ENCODE data around the gene ANKRD36. TPM values are rescaled to one million over a fixed set of nuclear protein-coding genes. Genes with fewer than 3 reads are reported as not detected.
"Not testable (repeated sequence)": the region's sequence is repeated elsewhere in the genome, so short reads cannot be mapped to it uniquely, and the experiment has no call there.

ANKRD36 gene
- total and polyA plus RNA-seq, 2 of the 4 experiments (the other 2 are of a cell fraction), result 2.6 to 20.1 TPM

DNA sequence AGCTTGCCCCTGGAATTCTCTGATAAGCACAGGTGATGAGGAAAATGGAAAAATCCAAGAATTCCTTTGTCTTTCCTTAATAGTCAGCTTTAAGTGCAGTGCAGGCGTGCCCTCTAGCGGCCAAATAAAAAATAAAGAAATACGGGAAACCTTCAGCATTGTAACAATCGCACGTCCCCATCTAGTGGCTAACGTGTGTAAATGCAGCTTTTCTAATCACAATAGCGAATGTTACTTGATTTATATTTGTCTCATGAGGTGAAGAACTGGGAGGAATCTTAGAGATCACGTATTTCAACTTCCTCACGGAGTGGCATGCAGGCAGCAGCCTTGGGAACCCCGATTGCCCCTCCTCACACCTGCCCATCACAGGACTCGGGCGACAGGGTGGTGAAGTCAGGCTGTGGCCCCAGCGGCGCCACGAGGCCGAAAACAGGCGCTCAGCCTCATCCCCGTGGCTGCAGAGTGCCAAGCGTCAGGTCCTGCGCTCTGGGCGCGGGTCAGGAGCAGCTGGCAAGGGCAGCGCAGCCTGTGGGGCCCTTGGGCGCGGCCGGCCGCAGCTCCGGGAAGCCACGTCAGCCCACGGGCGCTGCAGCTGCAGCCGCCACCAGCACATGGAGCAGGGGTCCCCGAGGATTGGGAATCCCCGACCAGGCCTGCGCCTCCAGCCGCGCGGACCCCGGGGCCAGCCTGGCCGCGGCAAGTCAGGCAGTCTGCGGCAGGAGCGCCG, 468 bp upstream of the ANKRD36 start:
- POLR2A ChIA-PET (ENCODE audit: unreplicated experiment); H4K20me1 ChIP-seq (ENCODE audit: insufficient read depth, low read length); H3K36me3 ChIP-seq (ENCODE audit: control insufficient read depth, insufficient read depth, low read length); H2BK20ac ChIP-seq (ENCODE audit: low read depth, low read length); H3K79me1 ChIP-seq (ENCODE audit: low read depth in 1 of 2, low read length in 2 of 2); H2BK15ac ChIP-seq (ENCODE audit: low read depth, low read length); H3K9me1 ChIP-seq (ENCODE audit: insufficient read depth, low read length); H3K9me3 ChIP-seq (ENCODE audit: control insufficient read depth, insufficient read depth, low read length); H3K27me3 ChIP-seq (ENCODE audit: control insufficient read depth, insufficient read depth, low read length); H3K4me1 ChIP-seq (ENCODE audit: control insufficient read depth, insufficient read depth, low read length); dilution Hi-C loops (cut with HindIII; ENCODE audit: low sequenced_read_pairs, unreplicated experiment); H2AK5ac ChIP-seq (ENCODE audit: low read depth, low read length); BruUV-seq (replicated peaks): not testable (repeated sequence)
- in situ Hi-C loops (cut with MboI; ENCODE audit: low sequenced_read_pairs), result loop anchor here (25.0 kb wide), 2 partner anchors 100 to 250 kb away; partner anchors contain the start of genes ANKRD39 and SEMA4C
- peak overlapping the region; percentile 86 for H4K91ac ChIP-seq (ENCODE audit: insufficient read depth, low read depth, low read length)
- WGBS, 2 experiments (ENCODE audit: extremely low coverage in 2 of 2, insufficient read length in 1 of 2), result no CpG with 5 or more reads among the region's 44 CpGs
- peak overlapping the region; percentile 92 for H3K9ac ChIP-seq (ENCODE audit: low read depth, low read length)
- TF ChIP-seq RAD21 (IDR thresholded peaks at IDR 0.05; ENCODE audit: low read length) (peak; percentile 64), SMC3 (IDR thresholded peaks at IDR 0.05; ENCODE audit: low read depth, low read length) (peak; percentile 49; the same call in 1 of the 2 replicates)
- TF ChIP-seq, protein P1, sequence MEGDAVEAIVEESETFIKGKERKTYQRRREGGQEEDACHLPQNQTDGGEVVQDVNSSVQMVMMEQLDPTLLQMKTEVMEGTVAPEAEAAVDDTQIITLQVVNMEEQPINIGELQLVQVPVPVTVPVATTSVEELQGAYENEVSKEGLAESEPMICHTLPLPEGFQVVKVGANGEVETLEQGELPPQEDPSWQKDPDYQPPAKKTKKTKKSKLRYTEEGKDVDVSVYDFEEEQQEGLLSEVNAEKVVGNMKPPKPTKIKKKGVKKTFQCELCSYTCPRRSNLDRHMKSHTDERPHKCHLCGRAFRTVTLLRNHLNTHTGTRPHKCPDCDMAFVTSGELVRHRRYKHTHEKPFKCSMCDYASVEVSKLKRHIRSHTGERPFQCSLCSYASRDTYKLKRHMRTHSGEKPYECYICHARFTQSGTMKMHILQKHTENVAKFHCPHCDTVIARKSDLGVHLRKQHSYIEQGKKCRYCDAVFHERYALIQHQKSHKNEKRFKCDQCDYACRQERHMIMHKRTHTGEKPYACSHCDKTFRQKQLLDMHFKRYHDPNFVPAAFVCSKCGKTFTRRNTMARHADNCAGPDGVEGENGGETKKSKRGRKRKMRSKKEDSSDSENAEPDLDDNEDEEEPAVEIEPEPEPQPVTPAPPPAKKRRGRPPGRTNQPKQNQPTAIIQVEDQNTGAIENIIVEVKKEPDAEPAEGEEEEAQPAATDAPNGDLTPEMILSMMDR (conservative IDR thresholded peaks at IDR 0.05; ENCODE audit: low read depth, low read length), result peak; percentile 78
- H3K4me2 ChIP-seq (ENCODE audit: low read depth, low read length), result peak overlapping the region; percentile 99
- H2BK5ac ChIP-seq (ENCODE audit: low read depth, low read length, poor library complexity, severe bottlenecking), result peak overlapping the region; percentile 55
- peak overlapping the region; percentile 63; the same call in 1 of the 2 replicates for H2BK120ac ChIP-seq (ENCODE audit: low read depth, low read length)
- CTCF ChIA-PET, result interaction anchor here (0.6 to 1.2 kb wide), 6 partner anchors 100 to 256 kb away, joined by 3 to 4 read pairs (median 3); no protein-coding TSS in a partner anchor
- H3K27ac ChIP-seq (ENCODE audit: insufficient read depth, low read length), result peak overlapping the region; percentile 89
- peak overlapping the region; percentile 97 for H3K14ac ChIP-seq (replicated peaks; ENCODE audit: low read depth, low read length)
- peak overlapping the region; percentile 75 to 99 for H4K8ac ChIP-seq (ENCODE audit: low read depth in 2 of 2, low read length in 2 of 2)
- H3K4me3 ChIP-seq (ENCODE audit: insufficient read depth, low read depth, low read length), result peak overlapping the region; percentile 87
- H3K4ac ChIP-seq (ENCODE audit: low read depth, low read length), result peak overlapping the region; percentile 87
- H4K5ac ChIP-seq (ENCODE audit: low read depth, low read length), result peak overlapping the region; percentile 94
- H3K23ac ChIP-seq (ENCODE audit: low read depth, low read length), result peak overlapping the region; percentile 90
- peak; percentile 71 for ATAC-seq (ENCODE audit: low read depth)
- H2AK9ac ChIP-seq (replicated peaks; ENCODE audit: low read depth, low read length, poor library complexity), result peak overlapping the region; percentile 37
- DNase-seq, result peak; percentile 28
- H3K56ac ChIP-seq (ENCODE audit: extremely low read depth, insufficient read depth, low read length), result peak overlapping the region; percentile 74
- intact Hi-C loops (cut with micrococcal nuclease), result loop anchor here (1.0 kb wide), 1 partner anchor 100 kb away; no protein-coding TSS in a partner anchor
- peak overlapping the region; percentile 93 for H2AFZ ChIP-seq (replicated peaks; ENCODE audit: low read length, poor library complexity)
- peak overlapping the region; percentile 93 for H3K18ac ChIP-seq (ENCODE audit: low read depth, low read length)

DNA sequence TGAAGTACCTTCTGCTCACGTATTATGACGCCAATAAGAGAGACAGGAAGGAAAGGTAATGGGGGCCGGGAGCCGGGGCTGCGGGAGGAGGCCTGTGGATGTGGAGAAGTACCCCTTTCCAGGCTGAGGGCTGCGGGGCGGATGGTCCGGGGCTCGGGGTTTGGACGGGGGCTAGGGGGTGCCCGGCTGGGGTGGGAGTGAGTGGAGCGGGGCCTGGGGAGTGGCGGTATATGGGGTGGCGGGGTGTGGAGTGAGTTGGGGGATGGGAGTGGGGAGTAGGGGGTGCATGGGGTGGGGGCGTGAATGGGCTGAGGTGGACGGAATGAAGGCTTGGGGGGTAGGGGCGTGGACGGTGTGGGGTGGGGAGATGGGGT, 916 bp downstream of the ANKRD36 start:
- H4K91ac ChIP-seq (ENCODE audit: insufficient read depth, low read depth, low read length); H3K9me3 ChIP-seq (ENCODE audit: control insufficient read depth, insufficient read depth, low read length); H3K9me1 ChIP-seq (ENCODE audit: insufficient read depth, low read length); H2AK9ac ChIP-seq (replicated peaks; ENCODE audit: low read depth, low read length, poor library complexity); H2BK120ac ChIP-seq (ENCODE audit: low read depth, low read length); BruUV-seq (replicated peaks); H3K79me1 ChIP-seq (ENCODE audit: low read depth in 1 of 2, low read length in 2 of 2); dilution Hi-C loops (cut with HindIII; ENCODE audit: low sequenced_read_pairs, unreplicated experiment); intact Hi-C loops (cut with micrococcal nuclease); H3K56ac ChIP-seq (ENCODE audit: extremely low read depth, insufficient read depth, low read length); H3K4ac ChIP-seq (ENCODE audit: low read depth, low read length); H4K8ac ChIP-seq (ENCODE audit: low read depth in 2 of 2, low read length in 2 of 2); H3K27me3 ChIP-seq (ENCODE audit: control insufficient read depth, insufficient read depth, low read length); CTCF ChIA-PET; H2AK5ac ChIP-seq (ENCODE audit: low read depth, low read length); POLR2A ChIA-PET (ENCODE audit: unreplicated experiment); DNase-seq; H4K20me1 ChIP-seq (ENCODE audit: insufficient read depth, low read length); H3K36me3 ChIP-seq (ENCODE audit: control insufficient read depth, insufficient read depth, low read length); H2BK15ac ChIP-seq (ENCODE audit: low read depth, low read length); H4K5ac ChIP-seq (ENCODE audit: low read depth, low read length); H2BK20ac ChIP-seq (ENCODE audit: low read depth, low read length); H3K4me1 ChIP-seq (ENCODE audit: control insufficient read depth, insufficient read depth, low read length): not testable (repeated sequence)
- peak overlapping the region; percentile 19 for H3K27ac ChIP-seq (ENCODE audit: insufficient read depth, low read length)
- peak overlapping the region; percentile 63 for H3K9ac ChIP-seq (ENCODE audit: low read depth, low read length)
- peak overlapping the region; percentile 87 for H3K4me3 ChIP-seq (ENCODE audit: insufficient read depth, low read depth, low read length)
- peak; percentile 2; the same call in 1 of the 2 replicates for ATAC-seq (ENCODE audit: low read depth)
- peak overlapping the region; percentile 22 for H3K14ac ChIP-seq (replicated peaks; ENCODE audit: low read depth, low read length)
- peak overlapping the region; percentile 93 for H3K23ac ChIP-seq (ENCODE audit: low read depth, low read length)
- no CpG with 5 or more reads among the region's 18 CpGs for WGBS, 2 experiments (ENCODE audit: extremely low coverage in 2 of 2, insufficient read length in 1 of 2)
- peak overlapping the region; percentile 33; the same call in 1 of the 2 replicates for H3K18ac ChIP-seq (ENCODE audit: low read depth, low read length)
- peak overlapping the region; percentile 71 for H2AFZ ChIP-seq (replicated peaks; ENCODE audit: low read length, poor library complexity)
- in situ Hi-C loops (cut with MboI; ENCODE audit: low sequenced_read_pairs), result loop anchor here (25.0 kb wide), 2 partner anchors 102 to 252 kb away; partner anchors contain the start of genes ANKRD39 and SEMA4C
- peak overlapping the region; percentile 82 for H3K4me2 ChIP-seq (ENCODE audit: low read depth, low read length)
- H2BK5ac ChIP-seq (ENCODE audit: low read depth, low read length, poor library complexity, severe bottlenecking), result peak overlapping the region; percentile 46

Data from IMR-90 (cell line).